Stimulated activated CD8-positive, alpha-beta memory T cell treated with anti-CD3 and anti-CD28 coated beads, Interleukin-4, amount 100 ng/mL, for 1 hour (primary cell): ENCODE measurements around the gene QRFPR.
"Not testable (repeated sequence)": the region's sequence is repeated elsewhere in the genome, so short reads cannot be mapped to it uniquely, and the experiment has no call there.

Source experiments
- DNase-seq, 2 donors: peaks; one replicate each; pipeline ENCODE4 v3.0.0-alpha.2; 2020; ENCODE audit warnings: low read depth in 2 of 2, low spot score in 1 of 2

Gene QRFPR

DNA sequence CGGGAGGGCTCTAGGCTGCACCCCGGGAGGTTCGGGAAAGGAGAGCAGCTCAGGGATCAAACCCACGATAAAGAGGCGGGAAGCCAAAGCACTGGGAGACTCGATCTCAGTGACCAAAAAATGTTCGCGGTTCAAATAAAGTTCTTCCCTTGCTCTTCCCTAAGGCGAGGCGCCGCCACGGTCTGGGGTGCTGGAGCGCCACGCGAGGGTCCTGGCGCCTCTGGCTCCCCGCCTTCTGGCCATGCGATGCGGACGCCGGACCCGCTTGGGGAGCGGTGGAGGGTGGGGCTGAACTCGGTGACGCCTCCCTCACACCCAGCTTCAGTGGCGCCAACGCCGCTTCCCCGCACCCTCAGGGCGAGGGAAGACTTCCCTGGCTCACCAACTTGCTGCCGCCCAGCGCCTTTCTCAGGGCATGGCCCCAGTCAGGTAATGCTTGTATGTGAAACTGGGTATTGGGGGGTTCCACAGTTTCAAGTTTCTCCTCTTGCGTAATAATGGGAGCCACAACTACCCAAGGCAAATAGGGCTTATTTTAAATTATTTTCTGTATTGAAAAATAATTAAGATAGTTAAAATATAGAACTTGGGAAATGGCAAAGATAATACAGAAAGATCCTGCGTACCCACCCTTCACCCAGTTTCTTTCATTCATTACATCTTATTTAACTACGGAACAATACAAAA lies at the start of gene QRFPR:
TSS of gene QRFPR (minus strand) at position 243 of the 687 bp plus-strand sequence. CDS start 371 bp downstream, outside the sequence.
- DNase-seq: no peak

- no peak for DNase-seq
Observed at GRCh38 chr4:121428721-121429120, 47.9 kb upstream of the QRFPR start.

GRCh38 chr4:121421594-121421993 lies 40.8 kb upstream of the QRFPR start:
- DNase-seq: no peak

DNA sequence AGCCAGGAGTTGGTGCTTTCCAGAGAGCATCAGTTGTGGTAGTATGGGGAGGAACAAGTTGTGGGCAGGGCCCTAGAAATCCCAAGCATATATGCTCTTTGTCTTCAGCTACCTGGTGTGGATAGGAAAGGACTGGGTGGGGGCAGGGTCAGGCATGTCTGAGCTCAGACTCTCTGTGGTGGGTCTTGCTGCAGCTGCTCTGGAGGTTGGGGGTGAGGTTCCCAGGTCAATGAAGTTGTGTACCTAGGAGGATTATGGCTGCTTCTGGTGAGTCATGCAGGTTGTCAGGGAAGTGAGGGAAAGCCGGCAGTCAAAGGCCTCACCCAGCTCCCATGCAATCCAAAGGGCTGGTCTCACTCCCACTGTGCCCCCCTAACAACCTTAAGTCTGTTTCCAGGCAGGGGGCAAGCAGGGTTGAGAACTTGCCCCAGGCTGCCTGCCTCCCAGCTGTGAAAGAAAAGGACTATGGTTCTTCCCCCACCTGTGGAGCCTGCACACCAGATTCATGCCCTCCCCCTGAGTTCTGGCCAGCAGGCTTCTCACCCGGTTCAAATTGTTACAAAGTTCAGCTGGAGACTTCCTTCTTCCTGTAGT lies 30.4 kb upstream of the QRFPR start:
- no peak for DNase-seq

DNA sequence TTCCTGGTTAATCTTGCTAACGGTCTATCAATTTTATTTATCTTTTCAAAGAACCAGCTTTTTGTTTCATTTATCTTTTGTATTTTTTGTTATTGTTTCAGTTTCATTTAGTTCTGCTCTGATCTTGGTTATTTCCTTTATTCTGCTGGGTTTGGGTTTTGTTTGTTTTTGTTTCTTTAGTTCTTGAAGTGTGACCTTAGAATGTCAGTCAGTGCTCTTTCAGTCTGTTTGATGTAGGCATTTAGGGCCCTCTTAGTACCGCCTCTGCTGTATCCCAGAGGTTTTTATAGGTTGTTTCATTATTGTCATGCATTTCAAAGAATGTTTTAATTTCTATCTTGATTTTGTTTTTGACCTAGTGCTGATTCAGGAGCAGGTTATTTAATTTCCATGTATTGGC lies 27.7 kb upstream of the QRFPR start:
- not testable (repeated sequence) for DNase-seq

DNA sequence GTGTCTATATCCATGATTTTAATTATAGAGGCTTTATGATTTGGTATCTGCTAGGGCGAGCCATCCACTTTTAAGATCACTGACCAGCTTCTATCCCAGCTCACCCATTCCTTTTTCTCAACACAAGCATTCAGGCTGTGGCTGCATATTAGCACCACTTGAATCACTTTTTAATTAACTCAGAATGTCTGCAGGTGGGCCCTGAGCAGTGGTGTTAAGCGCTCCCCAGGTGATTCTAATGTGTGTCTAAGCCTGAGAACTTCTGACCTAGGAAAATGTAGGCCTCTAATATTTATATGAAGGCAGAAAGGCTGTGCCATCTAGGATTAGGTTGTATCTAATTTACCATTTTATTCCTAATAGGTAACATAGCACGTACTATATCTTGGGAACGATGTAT lies 19.8 kb upstream of the QRFPR start:
- DNase-seq: no peak

- no peak for DNase-seq
Observed at GRCh38 chr4:121397941-121398601, 17.3 kb upstream of the QRFPR start.

- DNase-seq: no peak
Observed at GRCh38 chr4:121397434-121397833, 16.6 kb upstream of the QRFPR start.

DNA sequence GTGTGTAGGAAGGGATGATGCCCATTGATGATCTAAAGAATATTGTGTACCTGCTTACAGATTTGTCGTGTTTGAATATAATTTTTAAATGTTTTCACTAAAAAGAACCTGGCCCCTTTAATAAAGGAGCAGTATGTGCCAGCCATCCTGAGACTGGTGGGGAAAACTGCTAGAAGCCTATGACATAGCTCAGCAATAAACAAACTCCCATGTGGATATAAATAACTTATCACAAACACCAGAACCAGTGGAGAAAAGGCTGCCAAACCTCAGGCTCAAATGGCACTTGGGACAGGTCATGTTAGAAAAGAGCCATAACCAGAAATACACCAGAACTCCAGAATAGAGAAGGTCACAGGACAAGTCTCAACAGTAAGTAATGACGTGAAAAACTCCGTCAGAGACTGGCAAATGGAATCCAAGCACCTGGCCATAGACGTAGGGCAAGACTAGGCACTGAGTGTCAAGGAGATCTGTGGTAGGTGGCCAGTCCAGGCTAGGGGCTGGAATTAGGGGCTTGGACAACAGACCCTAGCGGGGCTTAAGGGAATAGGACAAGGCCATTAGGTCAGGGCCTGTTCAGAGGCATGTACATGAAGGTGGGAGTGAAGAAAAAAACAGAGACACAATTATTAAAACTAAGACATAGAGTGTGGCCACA lies 11.7 kb upstream of the QRFPR start:
- no peak for DNase-seq

DNA sequence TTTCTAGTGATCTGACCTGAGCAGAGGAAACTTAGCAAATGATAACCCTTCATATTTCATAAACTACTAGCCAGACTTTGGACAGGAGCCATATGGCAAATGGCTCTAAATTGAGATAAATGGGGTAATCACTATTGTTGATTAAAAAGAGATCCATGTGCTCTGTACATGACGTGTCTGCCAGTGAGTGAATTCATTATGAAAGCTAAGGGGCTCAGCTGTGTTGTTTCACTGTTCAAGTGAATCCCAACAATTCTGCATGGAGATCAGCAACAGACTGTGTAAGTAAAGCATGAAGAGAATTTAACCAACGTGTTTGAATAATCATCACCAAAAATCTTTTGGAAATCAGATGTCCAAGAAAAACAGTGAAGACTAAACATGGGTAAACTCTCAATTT lies 9.5 kb upstream of the QRFPR start:
- no peak for DNase-seq

- no peak for DNase-seq
Observed at GRCh38 chr4:121379276-121379675, 1.5 kb downstream of the QRFPR start.

DNA sequence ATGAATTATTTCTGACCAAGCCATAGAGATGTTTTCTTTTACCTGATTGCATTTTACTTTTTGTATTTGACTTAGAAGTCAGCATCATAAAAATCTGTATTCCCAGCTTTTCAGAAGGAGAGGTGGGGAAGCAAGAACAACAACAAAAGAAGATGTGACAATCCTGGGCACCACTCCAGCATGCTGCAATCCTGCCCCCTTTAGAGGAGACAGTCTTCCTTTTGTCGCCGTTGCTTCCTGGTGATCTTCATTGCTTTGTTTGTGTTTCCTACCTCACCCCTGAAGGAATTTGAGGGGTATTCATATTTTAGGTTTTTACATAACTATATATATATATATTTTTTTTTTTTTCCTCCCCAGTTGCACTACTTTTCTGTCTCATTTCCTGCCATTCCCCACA lies 3.7 kb downstream of the QRFPR start:
- no peak for DNase-seq

GRCh38 chr4:121376556-121376955 lies 4.3 kb downstream of the QRFPR start:
- DNase-seq: no peak

- no peak for DNase-seq
Observed at GRCh38 chr4:121376097-121376496, 4.7 kb downstream of the QRFPR start.

GRCh38 chr4:121375262-121375661 lies 5.6 kb downstream of the QRFPR start:
- DNase-seq: no peak

- DNase-seq: no peak
Observed at GRCh38 chr4:121373841-121374240, 7.0 kb downstream of the QRFPR start.

DNA sequence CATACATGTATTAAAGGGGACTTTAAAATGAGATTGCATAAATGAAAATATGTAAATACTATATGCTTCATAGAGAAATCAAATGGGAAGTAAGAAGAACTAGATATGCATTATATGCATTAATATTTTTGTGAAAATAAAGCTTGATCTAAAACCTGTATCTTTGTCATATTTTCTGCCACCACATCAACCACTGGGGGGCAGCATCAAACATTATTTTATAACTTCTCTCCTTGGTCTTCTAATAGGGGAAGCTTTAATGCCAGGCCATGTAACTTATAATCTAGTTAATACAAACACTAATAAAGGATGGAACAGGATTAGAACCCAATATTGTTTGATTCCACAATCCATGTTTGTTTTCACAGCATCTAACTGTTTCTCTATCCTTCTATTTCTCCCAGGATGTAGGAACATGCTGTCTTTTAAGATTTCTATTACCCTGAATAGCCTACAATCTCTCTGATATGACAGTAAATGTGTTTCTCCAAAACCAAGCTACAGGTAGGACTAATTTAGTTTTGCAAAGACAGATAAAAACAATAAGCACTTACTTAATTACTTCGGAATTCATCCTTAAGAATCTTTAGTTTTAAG lies 10.0 kb downstream of the QRFPR start:
- no peak for DNase-seq

GRCh38 chr4:121360495-121360894 lies 20.3 kb downstream of the QRFPR start:
- DNase-seq: no peak

DNA sequence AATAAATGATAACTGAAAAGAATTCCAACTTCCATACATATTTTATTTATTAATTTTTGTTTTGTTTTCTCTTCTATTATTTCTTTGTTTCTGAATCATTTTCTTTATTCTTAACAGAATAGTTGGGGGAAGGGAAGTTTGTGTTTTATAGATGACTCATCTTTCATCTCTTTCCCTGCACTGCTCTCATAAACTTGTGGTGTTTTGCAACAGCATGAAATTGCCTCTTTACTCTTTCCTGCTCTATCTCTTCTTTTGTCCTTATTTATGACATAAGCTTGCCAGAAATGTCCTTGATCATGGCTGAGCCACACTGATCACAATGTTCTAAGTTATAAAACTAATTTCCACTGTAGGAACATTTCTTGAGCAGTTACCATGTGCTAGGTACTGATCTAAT lies 22.3 kb downstream of the QRFPR start:
- DNase-seq: no peak

GRCh38 chr4:121353213-121353612 lies 27.6 kb downstream of the QRFPR start:
- no peak for DNase-seq

GRCh38 chr4:121344098-121344497 lies 36.7 kb downstream of the QRFPR start:
- DNase-seq: no peak

GRCh38 chr4:121340247-121340646 lies 40.6 kb downstream of the QRFPR start:
- no peak for DNase-seq
